WTC11 (cell line): ENCODE data around the gene SIM2. TPM values are rescaled to one million over a fixed set of nuclear protein-coding genes. Genes with fewer than 3 reads are reported as not detected.

Source experiments
- ATAC-seq: fragments of 200-7000 bp; cut with Tn5 transposase; 2 replicates; pipeline ENCODE4 v1.10.0; 2021; ENCODE audit warnings: mild to moderate bottlenecking, moderate library complexity
- CTCF ChIA-PET: fragments of 300-600 bp; sonication (Branson Sonifier 250); formaldehyde crosslinking; loops from one replicate; lab custom pipeline; 2021; ENCODE audit warnings: antibody characterized with exemption; lab: Charles Lee
- POLR2A ChIA-PET: fragments of 350-600 bp; sonication (Branson Sonifier 250); formaldehyde crosslinking; loops from one replicate; lab custom pipeline; 2021; ENCODE audit warnings: antibody characterized with exemption; lab: Charles Lee
- DNase-seq: peaks from one replicate; pipeline ENCODE4 v3.0.0; 2021; ENCODE audit warnings: low spot score
- H3K27ac Mint-ChIP-seq: 2 replicates; pipeline ENCODE4 v1.8.0; 2021; ENCODE audit warnings: mixed read lengths
- H3K27me3 Mint-ChIP-seq: 2 replicates; pipeline ENCODE4 v1.8.0; 2021; ENCODE audit warnings: low read depth, mild to moderate bottlenecking, moderate library complexity, mixed read lengths
- H3K36me3 Mint-ChIP-seq: 2 replicates; pipeline ENCODE4 v1.8.0; 2021; ENCODE audit warnings: mixed read lengths
- H3K4me1 Mint-ChIP-seq: 2 replicates; pipeline ENCODE4 v1.8.0; 2022; ENCODE audit warnings: mixed read lengths
- H3K4me3 Mint-ChIP-seq: 2 replicates; pipeline ENCODE4 v1.8.0; 2021; ENCODE audit warnings: mild to moderate bottlenecking, moderate library complexity, mixed read lengths
- H3K9me3 Mint-ChIP-seq: 2 replicates; pipeline ENCODE4 v1.8.0; 2021; ENCODE audit warnings: mixed read lengths
- ATF3 ChIP-seq: sonication (generic); formaldehyde crosslinking; conservative IDR thresholded peaks from 2 replicates; pipeline ENCODE4 v1.8.1; 2022; ENCODE audit warnings: mild to moderate bottlenecking, missing genetic modification reagents
- ATF6 ChIP-seq: sonication (generic); formaldehyde crosslinking; IDR thresholded peaks from 2 replicates; pipeline ENCODE4 v1.8.1; 2023; ENCODE audit warnings: mild to moderate bottlenecking, missing genetic modification reagents
- CREM ChIP-seq: sonication (generic); formaldehyde crosslinking; IDR thresholded peaks from 2 replicates; pipeline ENCODE4 v1.8.1; 2022; ENCODE audit warnings: mild to moderate bottlenecking, missing genetic modification reagents, moderate library complexity
- GTF2I ChIP-seq: fragments of 250-450 bp; sonication (Bioruptor Pico); conservative IDR thresholded peaks from 2 replicates; pipeline ENCODE4 v1.4.0; 2021; ENCODE audit warnings: mild to moderate bottlenecking
- HMGA2 ChIP-seq: fragments of 250-450 bp; sonication (Bioruptor Pico); IDR thresholded peaks from 2 replicates; pipeline ENCODE4 v1.4.0; 2021; ENCODE audit warnings: mild to moderate bottlenecking, moderate library complexity
- JAZF1 ChIP-seq: fragments of 250-450 bp; sonication (Bioruptor Pico); IDR thresholded peaks from 2 replicates; pipeline ENCODE4 v1.9.0; 2021; ENCODE audit warnings: moderate library complexity, mild to moderate bottlenecking, inconsistent platforms
- NFE2L1 ChIP-seq: sonication (generic); formaldehyde crosslinking; IDR thresholded peaks from 2 replicates; pipeline ENCODE4 v1.8.1; 2023; ENCODE audit warnings: missing genetic modification reagents
- PRDM15 ChIP-seq: sonication (generic); formaldehyde crosslinking; IDR thresholded peaks from 2 replicates; pipeline ENCODE4 v1.8.0; 2022; ENCODE audit warnings: missing genetic modification reagents
- SMAD3 ChIP-seq: sonication (generic); formaldehyde crosslinking; IDR thresholded peaks from 2 replicates; pipeline ENCODE4 v1.8.0; 2022; ENCODE audit warnings: missing genetic modification reagents, mild to moderate bottlenecking, borderline replicate concordance
- ZNF232 ChIP-seq: sonication (generic); formaldehyde crosslinking; IDR thresholded peaks from 2 replicates; pipeline ENCODE4 v1.8.0; 2022; ENCODE audit warnings: mild to moderate bottlenecking, missing genetic modification reagents
- ZNF263 ChIP-seq: sonication (generic); formaldehyde crosslinking; IDR thresholded peaks from 2 replicates; pipeline ENCODE4 v1.8.1; 2022; ENCODE audit warnings: low read depth, mild to moderate bottlenecking, moderate library complexity, missing genetic modification reagents
- ZNF396 ChIP-seq: fragments of 250-450 bp; sonication (Bioruptor Pico); IDR thresholded peaks from 2 replicates; pipeline ENCODE4 v1.8.0; 2021; ENCODE audit warnings: mild to moderate bottlenecking, moderate library complexity, borderline replicate concordance
- ZNF423 ChIP-seq: fragments of 250-450 bp; sonication (Bioruptor Pico); IDR thresholded peaks from 2 replicates; pipeline ENCODE4 v2.1.2; 2022; ENCODE audit warnings: mild to moderate bottlenecking, moderate library complexity
- total RNA-seq: library from RNA; stranded (reverse); gene quantifications from 3 replicates; pipeline ENCODE4 v1.2.3, GENCODE V29; 2021
- TF ChIP-seq, protein P1 (sequence below): sonication (generic); formaldehyde crosslinking; IDR thresholded peaks from 2 replicates; pipeline ENCODE4 v1.8.1; 2023; ENCODE audit warnings: mild to moderate bottlenecking, moderate library complexity, missing genetic modification reagents

The SIM2 gene
- total RNA-seq, 1 experiment from 2014 or later, result 0.17 TPM

- TF ChIP-seq PRDM15, result no peak
Observed at GRCh38 chr21:36706951-36707762, 8.2 kb downstream of the SIM2 start (continued).

DNA sequence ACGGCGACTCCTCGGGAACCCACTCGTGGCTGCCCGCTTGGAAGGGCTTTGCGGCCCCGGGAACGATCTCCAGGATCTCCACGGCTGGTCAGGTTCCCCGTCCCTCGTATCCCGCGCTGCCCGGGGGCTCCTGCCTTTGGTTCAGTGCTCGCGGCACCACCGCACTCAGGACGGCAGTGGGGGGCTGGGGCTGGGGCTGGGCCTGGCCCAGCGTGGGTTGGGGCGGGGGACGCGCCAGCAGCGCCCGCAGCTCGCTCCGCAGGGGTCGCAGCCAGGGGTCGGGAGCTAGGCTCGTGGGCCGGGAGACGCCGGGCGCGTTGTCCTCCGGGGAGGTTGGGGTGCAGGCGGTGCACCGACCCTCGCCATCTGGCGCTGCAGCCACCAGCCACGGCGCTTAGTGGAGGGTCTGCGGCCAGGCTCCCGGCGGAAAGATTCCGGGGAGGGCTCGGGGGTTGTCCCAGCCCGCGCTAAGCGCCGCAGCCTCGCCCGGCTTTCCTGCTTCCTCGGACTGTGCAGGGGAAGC is 8.9 kb downstream of the SIM2 start:
- Mint-ChIP-seq H3K9me3 (no peaks in the 10 kb centered on the region), H3K4me1 (peaks cover 60% of the 10 kb centered on the region), H3K27ac (no peak overlapping the region), H3K27me3 (peaks cover 100% of the 10 kb centered on the region), H3K36me3 (no peaks in the 10 kb centered on the region), H3K4me3 (peak overlapping the region; percentile 69)
- no peak for TF ChIP-seq GTF2I (CRISPR knock-in tag)
- no peak for TF ChIP-seq ZNF423 (CRISPR knock-in tag)
- no peak for TF ChIP-seq ZNF232 (CRISPR knock-in tag)
- no peak for TF ChIP-seq ATF3 (CRISPR knock-in tag)
- TF ChIP-seq, protein P1, sequence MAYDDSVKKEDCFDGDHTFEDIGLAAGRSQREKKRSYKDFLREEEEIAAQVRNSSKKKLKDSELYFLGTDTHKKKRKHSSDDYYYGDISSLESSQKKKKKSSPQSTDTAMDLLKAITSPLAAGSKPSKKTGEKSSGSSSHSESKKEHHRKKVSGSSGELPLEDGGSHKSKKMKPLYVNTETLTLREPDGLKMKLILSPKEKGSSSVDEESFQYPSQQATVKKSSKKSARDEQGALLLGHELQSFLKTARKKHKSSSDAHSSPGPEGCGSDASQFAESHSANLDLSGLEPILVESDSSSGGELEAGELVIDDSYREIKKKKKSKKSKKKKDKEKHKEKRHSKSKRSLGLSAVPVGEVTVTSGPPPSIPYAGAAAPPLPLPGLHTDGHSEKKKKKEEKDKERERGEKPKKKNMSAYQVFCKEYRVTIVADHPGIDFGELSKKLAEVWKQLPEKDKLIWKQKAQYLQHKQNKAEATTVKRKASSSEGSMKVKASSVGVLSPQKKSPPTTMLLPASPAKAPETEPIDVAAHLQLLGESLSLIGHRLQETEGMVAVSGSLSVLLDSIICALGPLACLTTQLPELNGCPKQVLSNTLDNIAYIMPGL (CRISPR knock-in tag), result no peak
- TF ChIP-seq NFE2L1 (CRISPR knock-in tag), result no peak
- TF ChIP-seq CREM (CRISPR knock-in tag), result no peak
- TF ChIP-seq ATF6 (CRISPR knock-in tag), result no peak
- TF ChIP-seq ZNF396 (CRISPR knock-in tag), result no peak
- no peak for TF ChIP-seq ZNF263 (CRISPR knock-in tag)
- no peak for TF ChIP-seq JAZF1
- no peak for TF ChIP-seq HMGA2 (CRISPR knock-in tag)
- no peak for TF ChIP-seq SMAD3 (CRISPR knock-in tag)
- DNase-seq (no peak), ATAC-seq (no peak)
- ChIA-PET POLR2A (no interaction called here), CTCF (interaction anchor here (1.5 kb wide), 1 partner anchor 210 kb away, joined by 3 read pairs; no protein-coding TSS in a partner anchor)
